ENCODE data around the gene IL22. TPM values are rescaled to one million over a fixed set of nuclear protein-coding genes. Genes with fewer than 3 reads are reported as not detected.
"Not testable (repeated sequence)": the region's sequence is repeated elsewhere in the genome, so short reads cannot be mapped to it uniquely, and the experiment has no call there.

Gene IL22
- total and polyA plus RNA-seq, 4 donors: not detected

DNA sequence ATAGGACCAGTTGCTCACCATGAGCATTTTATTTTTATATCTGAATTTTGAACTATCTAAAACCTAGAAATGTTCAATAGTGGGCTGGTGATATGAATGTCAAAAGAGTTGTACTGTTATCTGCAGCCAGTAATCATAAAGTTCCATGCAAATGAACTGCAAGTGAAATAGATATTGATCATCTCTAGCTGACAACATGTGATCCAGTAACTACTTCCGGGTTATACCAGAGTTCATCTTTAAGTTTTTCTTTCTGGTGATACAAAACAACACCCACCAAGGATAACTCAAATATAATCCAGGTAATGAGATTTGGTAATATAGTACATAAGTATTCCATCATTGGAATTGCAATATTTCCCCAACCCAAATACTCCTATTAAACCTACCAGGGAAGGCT, 31.9 kb downstream of the IL22 start:
- Histone ChIP-seq H3K4me1 (ENCODE audit: control insufficient read depth in 4 of 4, insufficient read depth in 4 of 4, low read length in 3 of 4) (peaks cover 0 to 7% (median 3%) of the 10 kb centered on the region in 4 donors), H3K4me3 (ENCODE audit: low read depth in 1 of 3, low read length in 3 of 3) (no peak overlapping the region), H3K36me3 (ENCODE audit: control insufficient read depth in 4 of 4, insufficient read depth in 3 of 4, low read depth in 1 of 4, low read length in 3 of 4) (no peaks in the 10 kb centered on the region), H3K27me3 (ENCODE audit: control insufficient read depth in 4 of 4, insufficient read depth in 4 of 4, low read length in 3 of 4) (no peaks in the 10 kb centered on the region), H3K27ac (ENCODE audit: low read depth in 1 of 2, low read length in 2 of 2) (no peak overlapping the region), H3K9ac (ENCODE audit: low read depth in 1 of 2, low read length in 2 of 2) (no peak overlapping the region), H3K9me3 (ENCODE audit: control insufficient read depth in 4 of 4, low read length in 3 of 4) (no peaks in the 10 kb centered on the region)
- 83% methylated on average over 1 of the region's 1 CpG for WGBS
- DNase-seq (ENCODE audit: low spot score): no peak
- TF ChIP-seq FOXA2 (IDR thresholded peaks at IDR 0.05) (no peak), TAF1 (conservative IDR thresholded peaks at IDR 0.05) (no peak), JUND (IDR thresholded peaks at IDR 0.05) (no peak), NR2F2 (IDR thresholded peaks at IDR 0.05) (no peak), HNF4G (IDR thresholded peaks at IDR 0.05) (no peak)
- TF ChIP-seq, protein P1, sequence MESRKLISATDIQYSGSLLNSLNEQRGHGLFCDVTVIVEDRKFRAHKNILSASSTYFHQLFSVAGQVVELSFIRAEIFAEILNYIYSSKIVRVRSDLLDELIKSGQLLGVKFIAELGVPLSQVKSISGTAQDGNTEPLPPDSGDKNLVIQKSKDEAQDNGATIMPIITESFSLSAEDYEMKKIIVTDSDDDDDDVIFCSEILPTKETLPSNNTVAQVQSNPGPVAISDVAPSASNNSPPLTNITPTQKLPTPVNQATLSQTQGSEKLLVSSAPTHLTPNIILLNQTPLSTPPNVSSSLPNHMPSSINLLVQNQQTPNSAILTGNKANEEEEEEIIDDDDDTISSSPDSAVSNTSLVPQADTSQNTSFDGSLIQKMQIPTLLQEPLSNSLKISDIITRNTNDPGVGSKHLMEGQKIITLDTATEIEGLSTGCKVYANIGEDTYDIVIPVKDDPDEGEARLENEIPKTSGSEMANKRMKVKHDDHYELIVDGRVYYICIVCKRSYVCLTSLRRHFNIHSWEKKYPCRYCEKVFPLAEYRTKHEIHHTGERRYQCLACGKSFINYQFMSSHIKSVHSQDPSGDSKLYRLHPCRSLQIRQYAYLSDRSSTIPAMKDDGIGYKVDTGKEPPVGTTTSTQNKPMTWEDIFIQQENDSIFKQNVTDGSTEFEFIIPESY (IDR thresholded peaks at IDR 0.05): no peak
- TF ChIP-seq, protein P2, sequence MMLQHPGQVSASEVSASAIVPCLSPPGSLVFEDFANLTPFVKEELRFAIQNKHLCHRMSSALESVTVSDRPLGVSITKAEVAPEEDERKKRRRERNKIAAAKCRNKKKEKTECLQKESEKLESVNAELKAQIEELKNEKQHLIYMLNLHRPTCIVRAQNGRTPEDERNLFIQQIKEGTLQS (IDR thresholded peaks at IDR 0.05): no peak

DNA sequence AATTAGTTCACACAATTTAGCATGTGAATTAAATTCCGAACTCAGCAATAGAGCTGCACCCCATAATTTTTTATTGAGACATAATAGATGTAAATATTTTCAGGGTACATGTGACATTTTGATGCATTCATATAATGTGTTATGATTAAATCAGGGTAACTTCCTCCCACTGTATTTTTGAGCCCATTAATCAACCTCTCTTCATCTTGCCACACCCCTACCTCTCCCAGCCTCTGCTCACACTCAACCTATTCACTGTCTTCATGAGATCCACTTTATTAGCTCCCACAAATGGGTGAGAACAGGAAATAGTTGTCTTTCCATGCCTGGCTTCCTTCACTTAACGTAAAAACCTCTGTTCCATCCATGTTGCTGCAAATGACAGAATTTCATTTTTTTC, 42.5 kb downstream of the IL22 start:
- Histone ChIP-seq H3K36me3 (ENCODE audit: control insufficient read depth in 4 of 4, insufficient read depth in 3 of 4, low read depth in 1 of 4, low read length in 3 of 4) (no peaks in the 10 kb centered on the region), H3K27ac (ENCODE audit: low read depth in 1 of 2, low read length in 2 of 2) (no peak overlapping the region), H3K4me1 (ENCODE audit: control insufficient read depth in 4 of 4, insufficient read depth in 4 of 4, low read length in 3 of 4) (no peaks in the 10 kb centered on the region), H3K27me3 (ENCODE audit: control insufficient read depth in 4 of 4, insufficient read depth in 4 of 4, low read length in 3 of 4) (peaks cover 0 to 8% (median 2%) of the 10 kb centered on the region in 4 donors), H3K4me3 (ENCODE audit: low read depth in 1 of 3, low read length in 3 of 3) (no peak overlapping the region), H3K9ac (ENCODE audit: low read depth in 1 of 2, low read length in 2 of 2) (no peak overlapping the region), H3K9me3 (ENCODE audit: control insufficient read depth in 4 of 4, low read length in 3 of 4) (no peaks in the 10 kb centered on the region)
- DNase-seq (ENCODE audit: low spot score): no peak
- TF ChIP-seq, protein P2 (IDR thresholded peaks at IDR 0.05): no peak
- TF ChIP-seq, protein P3, sequence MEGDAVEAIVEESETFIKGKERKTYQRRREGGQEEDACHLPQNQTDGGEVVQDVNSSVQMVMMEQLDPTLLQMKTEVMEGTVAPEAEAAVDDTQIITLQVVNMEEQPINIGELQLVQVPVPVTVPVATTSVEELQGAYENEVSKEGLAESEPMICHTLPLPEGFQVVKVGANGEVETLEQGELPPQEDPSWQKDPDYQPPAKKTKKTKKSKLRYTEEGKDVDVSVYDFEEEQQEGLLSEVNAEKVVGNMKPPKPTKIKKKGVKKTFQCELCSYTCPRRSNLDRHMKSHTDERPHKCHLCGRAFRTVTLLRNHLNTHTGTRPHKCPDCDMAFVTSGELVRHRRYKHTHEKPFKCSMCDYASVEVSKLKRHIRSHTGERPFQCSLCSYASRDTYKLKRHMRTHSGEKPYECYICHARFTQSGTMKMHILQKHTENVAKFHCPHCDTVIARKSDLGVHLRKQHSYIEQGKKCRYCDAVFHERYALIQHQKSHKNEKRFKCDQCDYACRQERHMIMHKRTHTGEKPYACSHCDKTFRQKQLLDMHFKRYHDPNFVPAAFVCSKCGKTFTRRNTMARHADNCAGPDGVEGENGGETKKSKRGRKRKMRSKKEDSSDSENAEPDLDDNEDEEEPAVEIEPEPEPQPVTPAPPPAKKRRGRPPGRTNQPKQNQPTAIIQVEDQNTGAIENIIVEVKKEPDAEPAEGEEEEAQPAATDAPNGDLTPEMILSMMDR (IDR thresholded peaks at IDR 0.05; ENCODE audit: low read depth, low read length, missing input control): no peak
- TF ChIP-seq EGR1 (IDR thresholded peaks at IDR 0.05; ENCODE audit: low read depth in 2 of 2) (no peak), FOXA1 (IDR thresholded peaks at IDR 0.05) (no peak), HNF4G (IDR thresholded peaks at IDR 0.05) (no peak), RXRA (IDR thresholded peaks at IDR 0.05) (no peak), HNF4A (conservative IDR thresholded peaks at IDR 0.05) (no peak), NR2F2 (IDR thresholded peaks at IDR 0.05) (no peak), TAF1 (conservative IDR thresholded peaks at IDR 0.05) (no peak), JUND (IDR thresholded peaks at IDR 0.05) (no peak), FOXA2 (IDR thresholded peaks at IDR 0.05) (no peak), RAD21 (IDR thresholded peaks at IDR 0.05) (no peak), SP1 (IDR thresholded peaks at IDR 0.05) (no peak), YY1 (IDR thresholded peaks at IDR 0.05) (no peak)
- TF ChIP-seq, protein P1 (IDR thresholded peaks at IDR 0.05): no peak
- TF ChIP-seq, protein P4, sequence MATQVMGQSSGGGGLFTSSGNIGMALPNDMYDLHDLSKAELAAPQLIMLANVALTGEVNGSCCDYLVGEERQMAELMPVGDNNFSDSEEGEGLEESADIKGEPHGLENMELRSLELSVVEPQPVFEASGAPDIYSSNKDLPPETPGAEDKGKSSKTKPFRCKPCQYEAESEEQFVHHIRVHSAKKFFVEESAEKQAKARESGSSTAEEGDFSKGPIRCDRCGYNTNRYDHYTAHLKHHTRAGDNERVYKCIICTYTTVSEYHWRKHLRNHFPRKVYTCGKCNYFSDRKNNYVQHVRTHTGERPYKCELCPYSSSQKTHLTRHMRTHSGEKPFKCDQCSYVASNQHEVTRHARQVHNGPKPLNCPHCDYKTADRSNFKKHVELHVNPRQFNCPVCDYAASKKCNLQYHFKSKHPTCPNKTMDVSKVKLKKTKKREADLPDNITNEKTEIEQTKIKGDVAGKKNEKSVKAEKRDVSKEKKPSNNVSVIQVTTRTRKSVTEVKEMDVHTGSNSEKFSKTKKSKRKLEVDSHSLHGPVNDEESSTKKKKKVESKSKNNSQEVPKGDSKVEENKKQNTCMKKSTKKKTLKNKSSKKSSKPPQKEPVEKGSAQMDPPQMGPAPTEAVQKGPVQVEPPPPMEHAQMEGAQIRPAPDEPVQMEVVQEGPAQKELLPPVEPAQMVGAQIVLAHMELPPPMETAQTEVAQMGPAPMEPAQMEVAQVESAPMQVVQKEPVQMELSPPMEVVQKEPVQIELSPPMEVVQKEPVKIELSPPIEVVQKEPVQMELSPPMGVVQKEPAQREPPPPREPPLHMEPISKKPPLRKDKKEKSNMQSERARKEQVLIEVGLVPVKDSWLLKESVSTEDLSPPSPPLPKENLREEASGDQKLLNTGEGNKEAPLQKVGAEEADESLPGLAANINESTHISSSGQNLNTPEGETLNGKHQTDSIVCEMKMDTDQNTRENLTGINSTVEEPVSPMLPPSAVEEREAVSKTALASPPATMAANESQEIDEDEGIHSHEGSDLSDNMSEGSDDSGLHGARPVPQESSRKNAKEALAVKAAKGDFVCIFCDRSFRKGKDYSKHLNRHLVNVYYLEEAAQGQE (IDR thresholded peaks at IDR 0.05): no peak
- 77% methylated on average over 2 of the region's 2 CpGs for WGBS

DNA sequence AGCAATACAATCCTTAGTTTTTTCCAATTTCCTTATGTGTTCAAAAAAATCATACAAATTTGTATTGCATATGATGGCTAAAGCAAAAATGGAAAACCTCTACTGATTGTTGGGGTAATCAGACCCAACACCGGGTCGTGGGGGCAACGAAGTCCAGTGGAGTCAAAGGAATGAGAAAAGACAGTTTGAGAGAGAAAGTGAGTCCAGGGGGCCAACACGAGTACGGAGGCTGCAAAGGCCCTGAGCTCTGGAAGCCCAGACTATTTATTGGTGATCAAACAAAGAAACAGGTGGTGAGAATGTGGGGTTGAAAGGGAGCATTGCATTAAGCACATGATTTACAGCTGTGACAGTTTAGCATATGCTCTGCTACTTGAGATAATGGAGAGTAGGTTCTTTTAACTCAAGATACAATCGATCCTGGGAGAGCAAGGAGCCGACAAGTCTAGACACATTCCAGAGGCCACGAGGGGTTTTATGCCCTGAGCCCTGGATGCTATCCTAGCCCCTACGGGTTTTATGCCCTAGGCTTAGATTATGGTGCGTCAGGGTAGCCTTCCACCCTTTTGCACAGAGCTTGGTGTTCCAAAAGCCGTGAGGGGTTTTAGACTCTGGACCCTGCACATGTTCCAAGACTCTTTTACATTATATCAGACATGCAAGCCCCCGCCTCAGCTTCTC, 44.2 kb downstream of the IL22 start:
- 65% methylated on average over 12 of the region's 12 CpGs for WGBS
- H3K4me3 ChIP-seq (ENCODE audit: low read depth in 1 of 3, low read length in 3 of 3); DNase-seq (ENCODE audit: low spot score); H3K27me3 ChIP-seq (ENCODE audit: control insufficient read depth in 4 of 4, insufficient read depth in 4 of 4, low read length in 3 of 4); H3K27ac ChIP-seq (ENCODE audit: low read depth in 1 of 2, low read length in 2 of 2); H3K9ac ChIP-seq (ENCODE audit: low read depth in 1 of 2, low read length in 2 of 2); H3K9me3 ChIP-seq (ENCODE audit: control insufficient read depth in 4 of 4, low read length in 3 of 4); H3K4me1 ChIP-seq (ENCODE audit: control insufficient read depth in 4 of 4, insufficient read depth in 4 of 4, low read length in 3 of 4); H3K36me3 ChIP-seq (ENCODE audit: control insufficient read depth in 4 of 4, insufficient read depth in 3 of 4, low read depth in 1 of 4, low read length in 3 of 4): not testable (repeated sequence)
